GM21528 (cell line): ENCODE data around the gene SNX22.

Source experiments
- ATAC-seq: cut with Tn5 transposase; IDR thresholded peaks from one replicate; pipeline ENCODE4 v1.9.1; 2021; ENCODE audit warnings: mild to moderate bottlenecking, moderate library complexity; ENCODE audit not compliant: unreplicated experiment, low FRiP score

SNX22 gene

DNA sequence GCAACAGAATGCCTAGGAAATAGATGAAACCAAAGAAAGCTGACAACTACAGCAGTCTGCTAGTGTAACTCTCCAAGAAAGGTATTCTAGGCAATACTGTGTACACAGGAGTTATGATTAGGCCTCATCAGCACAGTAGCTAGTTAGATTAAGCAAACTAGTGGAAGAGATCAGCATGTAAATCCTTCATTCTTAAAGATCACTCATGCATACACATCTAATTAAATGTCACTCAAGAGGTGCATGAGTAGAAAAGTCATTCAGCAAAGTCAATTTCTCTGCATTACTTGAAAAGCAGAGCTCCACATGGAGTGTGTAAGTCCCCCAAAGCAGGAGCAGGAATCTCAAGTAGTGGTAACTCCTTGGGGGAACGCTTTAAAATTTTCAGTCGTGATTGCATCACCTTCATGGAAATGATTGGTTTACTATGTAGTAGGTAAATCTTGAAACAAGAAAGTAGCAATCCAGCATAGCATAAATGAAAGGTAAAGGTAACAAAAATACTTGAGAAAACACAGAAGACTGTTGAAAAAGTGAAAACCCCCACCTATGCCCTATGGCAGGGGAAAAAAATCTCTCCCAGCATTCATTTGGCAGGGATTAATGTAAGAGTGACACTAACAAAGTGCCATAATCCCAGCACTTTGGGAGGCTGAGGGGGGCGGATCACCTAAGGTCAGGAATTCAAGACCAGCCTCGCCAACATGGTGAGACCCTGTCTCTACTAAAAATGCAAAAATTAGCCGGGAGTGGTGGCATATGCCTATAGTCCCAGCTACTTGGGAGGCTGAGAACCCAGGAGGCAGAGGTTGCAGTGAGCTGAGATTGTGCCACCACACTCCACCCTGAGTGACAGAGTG, 40.7 kb downstream of the SNX22 start:
- no peak for ATAC-seq

DNA sequence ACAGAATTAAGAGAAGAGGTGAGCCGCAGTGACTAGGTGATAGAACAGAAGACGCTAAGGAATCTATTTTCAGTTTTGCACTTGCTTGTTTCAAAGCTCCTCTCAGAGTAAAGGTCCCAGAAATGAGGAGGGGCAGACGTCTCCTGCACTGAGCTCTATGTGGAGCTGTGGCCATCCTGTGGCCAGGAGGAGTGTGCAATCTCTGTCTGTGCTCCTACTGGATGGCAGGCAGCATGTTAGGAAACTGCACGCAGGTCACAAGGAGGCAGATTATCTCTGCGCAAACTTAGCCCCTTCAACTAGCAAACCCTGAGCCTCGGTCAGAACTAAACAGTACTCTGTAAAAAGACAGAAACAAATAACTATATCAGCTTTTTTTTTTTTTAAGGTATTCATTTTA, 42.4 kb downstream of the SNX22 start:
- ATAC-seq, result no peak

DNA sequence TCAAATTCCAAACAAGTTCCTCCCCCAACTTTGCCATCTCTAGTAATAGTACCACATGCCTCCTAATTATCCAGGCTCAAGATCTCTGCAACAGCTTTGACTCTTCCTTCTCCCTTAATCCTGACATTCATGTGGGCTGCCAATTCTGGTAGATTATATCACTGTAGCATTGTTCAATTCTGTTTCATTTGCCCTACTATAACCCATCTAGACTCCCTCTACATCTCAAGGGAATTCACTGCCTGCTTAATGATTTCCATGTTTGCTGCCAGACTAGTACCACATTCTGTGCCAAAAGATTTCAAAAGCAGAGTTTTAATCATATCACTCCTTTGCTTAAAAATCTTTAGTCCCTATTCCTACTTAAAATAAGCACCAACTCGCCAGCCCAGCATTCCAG, 45.9 kb downstream of the SNX22 start:
- ATAC-seq, result no peak

DNA sequence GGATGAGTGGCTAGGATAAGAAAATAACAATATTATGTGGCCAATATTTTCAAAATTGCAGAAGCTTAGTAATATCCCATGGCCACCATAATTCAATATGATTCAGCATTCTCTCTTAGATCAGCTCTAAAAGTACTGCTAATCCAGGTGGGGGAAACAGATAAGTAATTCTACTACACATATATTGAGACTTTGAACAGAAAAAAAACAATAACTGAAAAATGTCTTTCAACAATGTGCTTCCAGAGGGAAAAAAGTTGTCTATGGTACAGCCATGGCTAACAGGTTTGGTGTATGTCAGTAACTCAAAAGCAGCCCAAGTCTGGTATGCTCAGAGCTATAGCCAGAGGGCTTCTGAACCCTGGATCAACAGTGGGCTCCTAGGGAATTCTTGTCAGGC, 53.7 kb downstream of the SNX22 start:
- ATAC-seq, result no peak
